SK-N-SH (cell line): Measurements from ENCODE around the gene PRKCA.

Source experiments
- POLR2AphosphoS5 ChIP-seq: IDR thresholded peaks from 2 replicates; pipeline ENCODE4 v1.6.1; 2012; ENCODE audit warnings: low read depth, low read length
- RAD21 ChIP-seq: IDR thresholded peaks from 2 replicates; pipeline ENCODE4 v1.6.1; 2012; ENCODE audit warnings: mild to moderate bottlenecking, low read length
- SIN3A ChIP-seq: IDR thresholded peaks from 2 replicates; pipeline ENCODE4 v1.6.1; 2012; ENCODE audit warnings: low read depth, mild to moderate bottlenecking, low read length, moderate library complexity, borderline replicate concordance
- TAF1 ChIP-seq: IDR thresholded peaks from 2 replicates; pipeline ENCODE4 v1.6.1; 2012; ENCODE audit warnings: low read depth, mild to moderate bottlenecking, low read length, moderate library complexity, borderline replicate concordance
- USF2 ChIP-seq: fragments of 150-350 bp; IDR thresholded peaks from 2 replicates; pipeline ENCODE4 v1.6.1; 2017; ENCODE audit warnings: antibody characterized with exemption, low read length, low read depth, borderline replicate concordance
- TF ChIP-seq, protein P1 (sequence below): fragments of 200-600 bp; sonication (generic); IDR thresholded peaks from 2 replicates; pipeline ENCODE4 v1.6.1; 2017; ENCODE audit warnings: antibody characterized with exemption, mild to moderate bottlenecking, moderate library complexity

GRCh38 chr17:66847704-66848103 lies 545.3 kb downstream of the PRKCA start:
- TF ChIP-seq, protein P1, sequence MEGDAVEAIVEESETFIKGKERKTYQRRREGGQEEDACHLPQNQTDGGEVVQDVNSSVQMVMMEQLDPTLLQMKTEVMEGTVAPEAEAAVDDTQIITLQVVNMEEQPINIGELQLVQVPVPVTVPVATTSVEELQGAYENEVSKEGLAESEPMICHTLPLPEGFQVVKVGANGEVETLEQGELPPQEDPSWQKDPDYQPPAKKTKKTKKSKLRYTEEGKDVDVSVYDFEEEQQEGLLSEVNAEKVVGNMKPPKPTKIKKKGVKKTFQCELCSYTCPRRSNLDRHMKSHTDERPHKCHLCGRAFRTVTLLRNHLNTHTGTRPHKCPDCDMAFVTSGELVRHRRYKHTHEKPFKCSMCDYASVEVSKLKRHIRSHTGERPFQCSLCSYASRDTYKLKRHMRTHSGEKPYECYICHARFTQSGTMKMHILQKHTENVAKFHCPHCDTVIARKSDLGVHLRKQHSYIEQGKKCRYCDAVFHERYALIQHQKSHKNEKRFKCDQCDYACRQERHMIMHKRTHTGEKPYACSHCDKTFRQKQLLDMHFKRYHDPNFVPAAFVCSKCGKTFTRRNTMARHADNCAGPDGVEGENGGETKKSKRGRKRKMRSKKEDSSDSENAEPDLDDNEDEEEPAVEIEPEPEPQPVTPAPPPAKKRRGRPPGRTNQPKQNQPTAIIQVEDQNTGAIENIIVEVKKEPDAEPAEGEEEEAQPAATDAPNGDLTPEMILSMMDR: no peak
- TF ChIP-seq TAF1 (no peak), RAD21 (no peak), SIN3A (no peak), USF2 (no peak), POLR2AphosphoS5 (no peak)
